Activated T-helper 1 cell treated with anti-CD3 and anti-CD28 coated beads, Interleukin-2, amount 50 U/mL, for 16 hours (primary cell): Measurements from ENCODE around the gene FXYD6.
"Not testable (repeated sequence)": the region's sequence is repeated elsewhere in the genome, so short reads cannot be mapped to it uniquely, and the experiment has no call there.

Experiments used
- DNase-seq, 2 donors: peaks; one replicate each; pipeline ENCODE4 v3.0.0-alpha.2; 2020; ENCODE audit warnings: low read depth in 1 of 2, low spot score in 1 of 2

Gene FXYD6

DNA sequence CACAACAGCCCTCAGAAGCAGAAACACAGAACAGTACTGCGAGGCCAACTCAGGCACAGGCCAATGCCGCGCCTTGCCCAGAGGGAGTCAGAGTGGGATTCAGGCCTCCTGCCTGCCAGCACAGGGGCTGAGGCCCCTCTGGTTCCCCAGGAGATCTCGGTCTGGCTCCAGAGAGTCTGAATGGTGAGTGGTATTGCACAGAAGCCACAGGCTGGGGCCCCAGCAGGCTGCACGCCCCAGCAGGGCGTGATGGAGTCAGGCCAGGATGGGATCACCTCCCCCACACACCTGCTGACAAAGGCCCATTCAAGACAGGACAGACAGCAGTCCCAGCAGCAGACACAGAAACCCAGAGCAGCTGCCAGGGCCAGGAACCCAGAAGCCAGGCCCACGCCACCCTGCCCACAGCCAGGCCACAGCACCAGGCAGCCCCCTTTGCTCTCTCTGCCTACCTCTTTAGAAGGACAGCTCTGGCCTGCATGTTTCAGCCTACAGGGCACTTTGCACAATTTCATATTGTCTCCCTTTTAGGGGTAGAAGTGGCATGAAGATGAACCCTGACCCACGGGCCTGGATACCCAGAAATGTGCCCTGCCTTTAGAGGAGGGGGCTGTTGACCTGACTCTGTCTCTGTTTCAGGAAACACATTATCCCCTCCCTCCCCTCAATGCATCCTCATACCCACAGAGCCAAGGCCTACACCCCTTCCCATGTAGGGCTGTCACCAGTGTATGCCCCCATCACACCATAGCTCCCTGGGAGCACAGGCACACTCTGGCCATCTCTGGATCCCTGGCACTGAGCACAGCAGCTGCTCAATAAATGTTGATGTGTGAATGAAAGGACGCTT lies 6.1 kb downstream of the FXYD6 start:
- DNase-seq: no peak

DNA sequence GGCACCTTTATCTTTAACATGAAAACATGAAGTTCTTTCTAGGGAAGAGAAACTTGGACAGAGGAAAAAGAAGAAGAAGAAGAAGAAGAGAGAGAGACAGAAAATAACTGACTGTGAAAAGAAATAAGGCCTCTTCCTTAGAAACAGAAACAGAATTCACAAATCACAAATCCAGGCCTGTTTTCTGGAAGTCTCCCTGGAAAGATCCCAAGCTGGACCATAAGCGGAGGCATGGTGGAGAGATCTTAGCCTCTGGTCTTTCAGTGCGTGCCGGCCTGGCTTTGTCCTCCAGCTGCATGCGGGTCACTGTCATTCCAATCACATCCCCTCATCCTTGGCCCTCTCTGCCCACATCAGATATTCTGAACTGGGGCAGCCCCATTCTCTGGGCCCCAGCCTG lies 6.9 kb downstream of the FXYD6 start:
- DNase-seq: no peak

DNA sequence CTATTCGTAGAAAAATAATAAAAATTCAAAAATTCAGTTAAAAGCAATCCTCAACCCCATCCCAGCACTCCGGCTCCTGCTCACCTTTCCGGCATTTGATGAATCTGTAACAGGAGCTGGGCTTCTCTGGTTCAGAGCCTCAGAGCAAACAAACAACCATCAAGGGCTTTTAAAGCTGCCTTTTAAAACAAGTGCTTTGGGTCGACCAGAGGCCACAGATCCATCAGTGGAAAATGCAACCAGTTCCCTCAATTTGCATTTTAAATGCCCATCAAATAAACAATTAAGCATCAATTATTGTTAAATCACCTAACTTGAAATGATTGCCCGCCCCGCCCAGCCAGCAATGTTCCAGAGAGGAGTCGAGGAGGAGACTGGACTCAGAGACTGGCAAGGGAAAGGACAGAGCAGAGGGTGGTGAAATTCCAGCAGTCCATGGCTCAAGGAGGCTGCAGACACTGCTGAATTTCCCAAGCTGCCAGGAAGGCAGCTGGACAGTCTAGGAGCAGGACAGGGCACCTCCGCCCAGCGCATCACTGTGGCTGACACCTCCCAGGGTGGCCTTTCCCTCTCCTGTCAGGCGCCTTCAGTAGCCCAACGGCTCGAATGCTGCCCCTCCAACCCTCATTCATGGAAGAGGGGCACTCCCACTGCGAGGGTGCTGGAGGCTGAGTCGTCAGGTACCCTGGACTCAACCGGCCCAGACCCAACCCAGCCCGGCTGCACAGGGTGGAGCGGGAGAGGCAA lies 7.5 kb downstream of the FXYD6 start:
- DNase-seq: no peak

DNA sequence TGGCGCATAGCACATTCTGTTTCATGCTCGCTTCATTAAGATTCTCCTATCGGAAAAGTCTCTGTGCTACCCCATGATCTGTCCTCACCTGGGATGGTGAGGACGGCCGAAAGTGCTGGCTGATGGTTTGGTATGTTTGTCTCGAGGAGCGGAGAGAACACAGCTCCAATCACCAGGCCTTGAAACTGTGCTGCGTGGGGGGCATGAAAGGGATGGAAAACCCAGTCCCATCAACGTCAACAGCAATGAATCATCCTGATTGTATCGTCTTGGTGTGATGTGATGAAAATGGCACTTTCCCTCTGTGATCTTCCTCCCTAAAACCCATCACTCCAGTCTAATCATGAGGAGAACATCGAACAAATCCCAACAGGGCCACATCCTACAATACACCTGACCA lies 8.4 kb downstream of the FXYD6 start:
- no peak for DNase-seq

DNA sequence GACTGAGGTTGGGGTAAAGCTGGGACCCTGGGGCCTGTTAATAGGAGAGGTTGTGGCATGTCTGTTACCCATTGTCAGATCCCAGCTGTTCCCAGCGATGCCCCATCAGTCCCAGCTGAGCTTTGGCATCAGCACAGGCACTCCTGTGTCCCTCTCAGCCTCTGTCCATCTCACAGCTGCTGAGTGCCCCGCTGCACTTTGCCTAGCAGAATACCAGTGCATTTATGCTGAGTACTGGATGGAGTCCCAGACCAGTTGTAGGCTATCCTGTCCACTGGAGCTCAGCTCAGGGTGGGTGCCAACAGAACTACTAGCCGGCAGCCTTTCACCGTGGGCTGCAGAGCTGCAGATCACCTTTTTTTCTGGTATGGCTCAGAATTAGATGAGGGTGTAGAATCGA lies 9.9 kb downstream of the FXYD6 start:
- no peak for DNase-seq

DNA sequence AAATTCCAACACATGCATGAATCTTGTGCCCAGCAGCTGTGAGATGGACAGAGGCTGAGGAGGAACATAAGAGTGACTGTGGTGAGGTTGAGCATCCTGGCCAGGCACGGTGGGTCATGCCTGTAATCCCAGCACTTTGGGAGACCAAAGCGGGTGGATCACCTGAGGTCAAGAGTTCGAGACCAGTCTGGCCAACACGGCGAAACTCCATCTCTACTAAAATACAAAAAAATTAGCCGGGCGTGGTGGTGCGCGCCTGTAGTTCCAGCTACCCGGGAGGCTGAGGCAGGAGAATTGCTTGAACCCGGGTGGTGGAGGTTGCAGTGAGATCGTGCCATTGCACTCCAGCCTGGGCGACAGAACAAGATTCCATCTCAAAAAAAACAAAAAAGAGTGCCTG lies 10.9 kb downstream of the FXYD6 start:
- not testable (repeated sequence) for DNase-seq

DNA sequence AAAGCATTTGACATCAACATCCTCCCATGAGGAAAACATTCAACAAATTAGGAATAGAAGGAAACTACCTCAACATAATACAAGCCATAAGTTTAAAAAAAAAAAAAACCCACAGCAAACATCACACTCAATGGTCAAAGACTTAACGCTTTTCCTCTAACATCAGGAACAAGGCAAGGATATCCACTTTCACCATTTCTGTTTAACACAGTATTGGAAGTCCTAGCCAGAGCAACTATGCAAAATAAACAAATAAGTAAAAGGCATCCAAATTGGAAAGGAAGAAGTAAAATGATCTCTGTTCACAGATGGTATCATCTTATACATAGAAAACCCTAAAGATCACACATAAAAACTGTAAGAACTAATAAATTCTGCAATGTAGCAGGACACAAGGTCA lies 13.1 kb downstream of the FXYD6 start:
- DNase-seq: no peak

DNA sequence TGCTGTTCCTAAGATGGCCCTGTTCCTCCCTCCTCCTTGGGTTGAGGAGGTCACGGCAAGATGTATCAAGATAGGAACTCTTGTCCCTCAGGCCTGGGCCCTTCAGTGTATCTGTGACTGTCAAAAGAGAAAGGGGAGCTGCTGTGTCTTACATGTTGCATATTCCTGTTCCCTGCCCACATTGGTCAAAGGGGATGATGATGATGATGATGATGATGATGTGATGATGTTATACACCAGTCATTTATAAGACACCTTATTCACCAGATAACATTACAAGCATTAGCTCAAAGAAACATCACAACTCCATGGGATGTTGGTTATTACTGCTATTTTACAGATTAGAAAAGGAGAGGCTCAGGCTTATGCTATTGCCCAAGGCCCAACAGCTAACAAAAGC lies 13.7 kb downstream of the FXYD6 start:
- no peak for DNase-seq

DNA sequence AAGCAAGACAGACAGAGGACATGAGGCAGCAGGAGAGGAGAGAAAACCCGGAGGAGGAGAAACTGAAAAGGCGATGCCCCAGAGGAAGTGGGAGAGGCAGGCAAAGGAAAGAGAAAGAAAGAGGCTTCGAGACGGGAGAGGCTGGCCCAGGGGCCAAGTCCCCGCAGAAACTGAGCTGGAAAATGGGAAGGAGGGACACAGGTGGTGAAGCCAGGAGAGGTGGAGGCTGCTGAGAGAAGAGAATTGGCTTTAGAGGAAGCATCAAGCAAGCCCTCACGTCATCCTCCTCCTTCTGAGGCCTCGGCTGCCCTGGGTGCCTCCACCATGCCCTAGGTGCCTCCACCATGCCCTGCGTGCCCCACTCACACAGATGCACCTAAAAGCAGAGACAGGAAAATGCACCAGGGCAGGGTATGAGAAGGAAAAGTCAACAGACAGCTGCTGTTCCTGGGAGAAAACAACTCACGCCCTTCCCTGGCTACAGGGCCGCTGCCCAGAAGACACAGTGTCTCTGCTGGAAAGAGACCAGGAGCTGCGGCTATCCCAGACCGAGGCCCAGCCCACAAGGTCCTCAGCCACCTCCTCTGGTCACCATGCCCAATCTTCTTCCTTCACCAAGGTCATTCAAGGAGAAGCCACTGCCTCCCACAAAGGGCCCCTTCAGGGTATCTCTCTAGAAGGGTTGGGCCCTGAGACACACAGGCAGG lies 14.3 kb downstream of the FXYD6 start:
- DNase-seq: no peak

DNA sequence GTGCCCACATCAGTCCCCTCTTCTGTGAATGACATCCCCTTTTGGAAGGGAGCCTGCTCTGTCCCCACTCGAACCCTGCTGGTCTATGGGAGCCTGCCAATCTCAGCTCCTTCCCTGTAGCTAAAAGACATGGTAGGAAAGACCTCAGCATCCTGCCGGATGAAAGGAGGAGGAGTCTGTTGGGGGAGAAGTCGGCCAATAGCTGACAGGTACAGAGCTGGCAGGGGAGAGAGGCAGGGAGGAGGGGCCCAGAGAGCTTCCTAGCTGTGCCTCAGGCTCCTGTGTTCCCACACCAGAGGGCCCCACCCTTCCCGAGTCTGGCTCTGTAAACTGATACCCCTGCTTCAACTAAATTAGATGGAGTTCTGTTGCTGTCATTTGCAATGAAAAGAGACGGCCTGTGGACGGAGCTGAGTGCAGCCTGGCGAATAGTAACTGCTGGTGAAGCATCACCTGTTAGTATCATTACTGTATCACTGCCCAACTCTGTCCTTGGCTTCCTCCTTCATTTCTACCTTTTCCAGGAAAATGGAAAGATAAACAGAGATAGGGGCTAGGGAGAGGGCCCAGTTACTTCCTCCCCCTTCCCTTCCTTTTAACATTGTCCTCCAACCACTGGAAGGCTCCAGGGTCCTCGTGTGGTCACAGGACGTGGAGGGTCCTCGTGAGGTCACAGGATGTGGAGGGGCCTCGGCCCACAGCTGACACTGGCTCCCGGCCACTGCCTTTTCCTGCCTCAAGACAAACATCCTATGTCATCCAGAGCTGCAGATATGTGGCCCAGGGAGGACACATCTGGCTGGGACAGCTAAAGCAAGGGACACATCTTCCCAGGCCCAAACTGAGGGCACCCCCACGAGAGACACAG lies 15.1 kb downstream of the FXYD6 start:
- DNase-seq: no peak

DNA sequence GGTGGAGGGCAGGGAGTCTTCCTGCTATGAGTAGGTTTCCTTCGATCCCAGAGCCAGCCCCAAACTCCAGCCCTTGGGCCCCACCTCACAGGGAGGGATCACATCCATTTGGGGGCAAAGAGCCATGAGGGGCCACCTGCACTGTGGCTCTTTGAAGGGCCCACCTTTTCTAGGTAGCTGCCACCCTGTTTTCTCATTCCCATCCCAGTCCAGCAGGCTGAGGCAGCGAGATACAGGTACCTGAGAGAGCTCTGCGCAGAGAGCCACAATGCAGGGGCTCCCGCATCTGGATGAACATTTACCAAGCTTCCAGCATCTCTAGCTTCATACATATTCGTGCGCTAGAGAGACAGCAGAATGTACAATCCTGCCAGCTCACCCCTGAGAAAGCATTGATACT lies 16.3 kb downstream of the FXYD6 start:
- no peak for DNase-seq

DNA sequence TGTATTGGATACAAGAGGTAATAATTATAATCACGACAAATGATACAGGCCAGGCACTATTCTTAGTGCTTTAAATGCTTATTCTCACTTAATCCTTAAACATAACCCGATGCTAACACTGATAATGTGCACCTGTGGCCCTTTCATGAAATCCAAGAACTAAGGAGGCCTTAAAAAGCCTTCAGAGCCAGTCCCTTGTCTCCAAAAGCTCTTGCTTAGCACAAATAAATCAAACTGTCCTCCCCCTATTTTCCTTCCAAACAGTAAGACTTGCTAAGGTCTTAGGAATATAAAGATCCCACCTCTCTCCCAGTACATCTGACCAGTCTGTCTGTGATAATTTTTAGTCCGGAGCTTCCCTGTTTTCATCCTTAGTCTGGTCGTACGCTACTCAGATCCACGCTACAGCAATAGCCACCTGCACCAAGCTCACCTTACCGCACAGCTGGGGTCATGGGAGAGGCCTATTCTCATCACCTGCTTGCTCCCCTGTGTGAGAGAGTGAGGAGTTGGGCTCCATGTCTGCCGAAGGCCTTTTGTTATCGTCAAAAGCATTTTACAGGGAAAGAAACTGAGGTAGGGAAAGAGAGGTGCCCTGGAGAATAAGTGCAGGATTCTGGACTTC lies 16.9 kb downstream of the FXYD6 start:
- no peak for DNase-seq

DNA sequence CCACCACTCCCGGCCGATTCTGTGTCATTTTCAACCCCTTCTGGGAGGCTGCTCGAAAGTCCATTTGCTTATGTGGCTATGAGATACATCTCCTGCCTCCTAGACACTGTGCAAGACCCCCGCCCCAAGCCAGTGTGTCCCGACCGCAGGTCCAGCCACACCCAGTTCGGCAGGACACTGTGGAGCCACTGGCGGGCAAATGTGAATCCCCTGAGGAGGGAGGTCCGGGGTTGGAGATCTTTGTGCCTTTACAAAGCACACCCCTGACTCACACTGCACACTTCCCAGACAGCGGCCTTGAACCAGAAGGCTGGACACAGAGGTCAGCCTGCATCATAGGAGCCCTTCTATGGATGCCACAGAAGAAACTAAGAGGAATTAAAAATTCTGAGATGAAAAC lies 17.4 kb downstream of the FXYD6 start:
- no peak for DNase-seq

DNA sequence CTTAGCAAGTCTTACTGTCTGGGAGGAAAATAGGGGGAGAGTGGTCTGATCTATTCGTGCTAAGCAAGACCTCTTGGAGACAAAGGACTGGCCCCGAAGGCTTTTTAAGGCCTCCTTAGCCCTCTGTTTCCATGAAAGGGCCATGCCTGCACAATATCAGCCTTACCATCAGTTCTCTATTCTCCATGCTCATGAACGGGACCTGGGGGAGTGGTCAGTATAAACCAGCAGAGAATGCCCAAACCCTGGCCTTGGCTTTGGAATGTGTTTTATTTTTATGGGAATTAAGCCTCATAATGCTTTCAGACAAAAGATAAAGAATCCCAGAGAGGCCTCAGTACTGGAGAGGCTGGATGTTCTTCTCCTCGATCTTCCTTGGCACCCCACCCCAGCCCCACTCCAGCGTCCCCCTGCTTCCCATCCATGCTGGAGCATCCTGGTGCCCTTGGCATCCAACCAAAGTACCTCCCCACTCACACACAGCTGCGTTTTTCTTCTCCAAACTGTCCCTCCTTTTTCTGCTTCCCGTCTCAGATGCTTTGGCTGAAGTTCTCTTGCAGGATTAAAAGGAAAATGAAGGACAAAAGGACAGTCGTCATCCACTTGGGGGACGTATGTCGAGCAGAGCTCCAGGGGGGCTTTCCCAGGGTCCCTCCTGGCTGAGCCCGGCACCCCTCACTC lies 18.6 kb downstream of the FXYD6 start:
- DNase-seq: no peak

DNA sequence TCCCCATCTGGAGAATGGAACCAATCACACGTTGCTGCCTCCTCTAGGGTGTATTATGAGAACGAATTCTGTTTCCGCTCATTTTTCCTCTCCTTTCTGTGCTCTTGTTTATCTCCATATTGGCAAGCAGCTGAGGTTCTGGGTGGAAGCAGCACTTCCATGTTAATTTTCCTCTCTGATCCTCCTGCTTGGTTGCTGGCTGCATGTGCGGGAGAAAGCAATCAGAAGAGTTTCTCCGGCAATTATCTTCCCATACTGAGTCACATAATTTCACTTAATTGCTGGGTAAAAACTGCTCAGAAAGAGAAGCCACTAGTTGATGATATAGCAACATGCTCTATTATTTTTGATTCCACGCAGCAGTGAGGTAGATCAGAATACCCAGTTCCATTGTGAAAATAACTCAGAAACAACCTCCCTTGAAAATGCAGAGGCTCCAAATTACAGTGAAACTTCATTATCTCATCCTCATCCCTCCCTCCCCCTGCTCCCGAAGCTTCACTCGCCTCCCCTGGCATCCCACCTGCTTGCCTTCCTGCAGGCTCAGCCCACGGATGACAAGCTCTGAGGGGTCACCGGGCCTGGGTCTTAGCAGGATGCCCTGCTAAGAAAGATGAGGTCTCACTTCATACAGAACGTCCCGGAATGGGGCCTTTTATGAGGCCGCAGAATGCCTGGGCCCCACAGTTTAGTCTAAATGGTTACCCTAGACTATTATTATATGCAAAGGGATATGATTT lies 20.4 kb downstream of the FXYD6 start:
- no peak for DNase-seq

DNA sequence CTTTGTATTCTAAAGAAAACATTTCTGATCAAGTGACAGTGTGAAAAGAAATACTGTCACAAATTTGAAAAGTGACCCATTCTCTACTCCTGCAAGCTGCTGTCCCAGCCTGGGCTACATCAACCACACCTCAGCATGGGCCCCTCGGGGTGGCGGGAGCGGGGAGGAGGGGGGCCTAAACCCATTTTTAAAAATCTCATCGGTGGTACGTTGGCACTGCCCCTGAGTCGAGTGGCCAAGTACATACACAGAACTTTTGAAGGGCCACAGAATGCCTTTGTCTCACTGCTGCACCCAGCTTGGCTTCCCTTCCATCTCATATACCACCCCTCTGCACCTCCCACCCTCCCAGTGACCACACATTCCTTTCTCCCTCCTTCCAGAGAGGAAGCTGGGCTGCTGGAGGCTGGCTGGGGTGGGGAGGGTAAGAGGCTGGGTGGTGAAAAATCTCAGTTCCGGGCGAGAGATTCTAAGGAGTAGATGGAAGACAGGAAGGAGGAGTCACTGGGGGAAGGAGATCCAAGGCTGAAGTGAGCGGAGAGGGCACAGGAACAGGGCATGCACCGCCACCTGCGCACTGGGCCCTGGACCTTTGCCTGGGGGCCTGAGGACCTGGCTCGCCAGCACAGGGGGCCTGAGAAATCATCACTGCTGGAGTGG lies 21.1 kb downstream of the FXYD6 start:
- no peak for DNase-seq

DNA sequence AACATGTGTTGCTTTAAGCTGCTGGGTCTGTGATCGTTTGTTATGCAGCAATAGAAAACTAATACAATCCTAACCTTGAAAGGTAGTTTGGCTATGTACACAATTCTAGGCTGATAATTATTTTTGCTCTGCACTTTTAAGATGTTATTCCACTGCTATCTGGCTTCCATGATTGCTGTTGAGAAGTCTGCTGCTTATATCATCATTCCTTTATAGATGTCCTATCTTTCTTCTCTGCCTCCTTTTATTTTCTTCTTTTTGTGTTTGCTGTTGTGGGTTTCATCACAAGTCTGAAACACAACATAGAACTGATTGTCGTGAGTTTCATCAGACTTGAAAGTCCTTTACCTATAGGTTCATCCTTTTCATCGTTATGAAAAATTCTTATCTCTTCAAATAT lies 24.1 kb downstream of the FXYD6 start:
- no peak for DNase-seq

DNA sequence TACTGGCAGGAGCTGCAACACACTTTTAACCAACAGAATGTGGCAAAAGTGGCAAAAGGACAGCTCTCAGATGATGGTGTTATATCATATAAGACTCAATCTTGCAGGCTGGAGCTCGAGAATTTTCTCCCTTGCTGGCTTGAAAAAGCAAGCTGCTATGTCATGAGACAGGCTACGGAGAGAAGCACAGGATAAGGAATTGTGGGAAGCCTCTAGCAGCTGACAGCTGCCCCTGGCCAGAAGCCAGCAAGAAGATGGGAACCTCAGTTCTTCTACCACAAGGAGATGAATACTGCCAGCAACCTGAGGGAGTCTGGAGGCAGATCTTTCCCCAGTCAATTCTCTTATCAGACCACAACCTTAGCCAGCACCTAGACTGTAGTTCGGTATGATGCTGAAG lies 24.6 kb downstream of the FXYD6 start:
- no peak for DNase-seq

DNA sequence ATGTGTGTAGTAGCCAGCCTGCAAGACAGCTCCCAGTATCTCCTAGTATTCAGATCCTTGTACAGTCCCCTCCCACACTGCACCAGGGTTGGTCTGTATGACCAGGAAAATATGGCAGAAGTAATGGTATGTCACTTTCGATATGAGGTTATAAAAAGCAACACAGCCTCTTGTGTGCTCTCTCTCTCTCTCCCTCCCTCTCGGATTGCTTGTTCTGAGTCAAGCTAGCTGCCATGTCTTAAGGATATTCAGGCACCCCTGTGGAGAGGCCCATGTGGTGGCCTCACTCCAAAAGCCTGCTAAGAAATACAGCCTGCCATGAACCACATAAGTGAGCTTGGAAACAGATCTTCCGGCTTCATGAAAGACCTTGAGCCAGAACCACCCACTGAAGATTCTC lies 25.4 kb downstream of the FXYD6 start:
- no peak for DNase-seq
